BJ (cell line): ENCODE data around the gene KCNN4. TPM values are rescaled to one million over a fixed set of nuclear protein-coding genes. Genes with fewer than 3 reads are reported as not detected.

Experiments used
- CTCF ChIA-PET: fragments of 350-600 bp; formaldehyde crosslinking; extraction: SDS; loops from one replicate; lab custom pipeline; 2021; ENCODE audit warnings: antibody characterized with exemption, inconsistent platforms; lab: Yijun Ruan, JAX
- POLR2A ChIA-PET: fragments of 300-600 bp; sonication (Branson Sonifier 250); formaldehyde crosslinking; extraction: SDS; loops from one replicate; lab custom pipeline; 2021; ENCODE audit warnings: antibody characterized with exemption; lab: Charles Lee
- DNase-seq: peaks from one replicate; pipeline ENCODE4 v3.0.0-alpha.2; 2011; ENCODE audit warnings: low read depth
- H3K27me3 ChIP-seq: 2 replicates; pipeline ENCODE4 v1.6.0; 2011; ENCODE audit warnings: low read length; ENCODE audit not compliant: control insufficient read depth, insufficient read depth
- H3K36me3 ChIP-seq: 2 replicates; pipeline ENCODE4 v1.5.1; 2011; ENCODE audit warnings: low read length; ENCODE audit not compliant: control insufficient read depth, insufficient read depth
- H3K4me3 ChIP-seq: 2 replicates; pipeline ENCODE4 v1.5.1; 2011; ENCODE audit warnings: low read depth, mild to moderate bottlenecking, control low read depth, low read length
- polyA plus RNA-seq: library from polyadenylated mRNA; depleted of rRNA; stranded (reverse); fragments of >200 nt; gene quantifications from 2 replicates; pipeline ENCODE4 v1.2.3, GENCODE V29; 2011
- TF ChIP-seq, protein P1 (sequence below): IDR thresholded peaks from 2 replicates; pipeline ENCODE4 v1.5.1; 2011; ENCODE audit warnings: low read depth, mild to moderate bottlenecking, control low read depth, inconsistent platforms, low read length, moderate library complexity; ENCODE audit not compliant: insufficient read depth

Gene KCNN4
- polyA plus RNA-seq, 1 experiment: 0.38 TPM

DNA sequence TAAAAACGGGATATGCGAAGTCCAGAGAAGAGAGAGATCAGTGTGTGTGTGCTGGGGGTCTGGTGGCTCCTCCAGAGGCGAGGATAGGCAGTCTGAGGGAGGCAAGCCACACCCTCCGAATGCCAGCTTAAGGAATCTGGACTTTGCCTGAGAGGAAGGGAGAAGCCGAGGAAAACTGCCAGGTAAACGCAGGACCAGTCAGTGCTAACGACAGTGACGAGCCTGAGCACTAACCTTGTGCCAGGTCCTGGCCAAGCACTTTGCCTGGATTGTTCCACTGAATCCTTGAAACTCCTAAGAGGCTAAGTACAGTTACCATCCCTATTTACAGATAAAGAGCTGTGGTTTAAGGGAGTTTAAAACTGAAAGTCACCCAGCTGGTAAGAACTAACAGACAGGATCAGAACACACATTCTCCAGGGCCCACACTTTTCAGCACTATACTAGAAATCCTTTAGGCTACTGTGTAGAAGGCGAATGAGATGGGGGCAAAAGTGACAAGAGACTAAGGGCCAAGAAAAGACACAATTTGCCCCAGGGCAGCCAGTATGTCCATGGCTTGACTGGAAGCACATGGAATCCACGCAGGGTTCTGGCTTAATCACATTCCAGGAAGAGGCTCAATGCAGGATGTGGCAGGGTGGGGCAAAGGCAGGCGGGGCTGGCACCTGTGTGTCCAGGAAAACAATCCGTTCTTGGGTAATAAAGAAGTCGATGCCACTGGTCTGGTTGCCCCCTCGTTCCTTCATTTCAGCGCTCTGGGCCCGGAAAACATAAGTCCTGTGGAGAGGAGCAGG lies 41.1 kb downstream of the KCNN4 start:
- Histone ChIP-seq H3K4me3 (no peak overlapping the region), H3K27me3 (no peaks in the 10 kb centered on the region), H3K36me3 (peaks cover 34% of the 10 kb centered on the region)
- TF ChIP-seq, protein P1, sequence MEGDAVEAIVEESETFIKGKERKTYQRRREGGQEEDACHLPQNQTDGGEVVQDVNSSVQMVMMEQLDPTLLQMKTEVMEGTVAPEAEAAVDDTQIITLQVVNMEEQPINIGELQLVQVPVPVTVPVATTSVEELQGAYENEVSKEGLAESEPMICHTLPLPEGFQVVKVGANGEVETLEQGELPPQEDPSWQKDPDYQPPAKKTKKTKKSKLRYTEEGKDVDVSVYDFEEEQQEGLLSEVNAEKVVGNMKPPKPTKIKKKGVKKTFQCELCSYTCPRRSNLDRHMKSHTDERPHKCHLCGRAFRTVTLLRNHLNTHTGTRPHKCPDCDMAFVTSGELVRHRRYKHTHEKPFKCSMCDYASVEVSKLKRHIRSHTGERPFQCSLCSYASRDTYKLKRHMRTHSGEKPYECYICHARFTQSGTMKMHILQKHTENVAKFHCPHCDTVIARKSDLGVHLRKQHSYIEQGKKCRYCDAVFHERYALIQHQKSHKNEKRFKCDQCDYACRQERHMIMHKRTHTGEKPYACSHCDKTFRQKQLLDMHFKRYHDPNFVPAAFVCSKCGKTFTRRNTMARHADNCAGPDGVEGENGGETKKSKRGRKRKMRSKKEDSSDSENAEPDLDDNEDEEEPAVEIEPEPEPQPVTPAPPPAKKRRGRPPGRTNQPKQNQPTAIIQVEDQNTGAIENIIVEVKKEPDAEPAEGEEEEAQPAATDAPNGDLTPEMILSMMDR: no peak
- ChIA-PET POLR2A (interaction anchor here (0.6 kb wide), 1 partner anchor 36 kb away, joined by 9 read pairs; no protein-coding TSS in a partner anchor), CTCF (interaction anchor here (0.6 to 6.9 kb wide), 5 partner anchors 27 to 586 kb away, joined by 3 to 71 read pairs (median 5); no protein-coding TSS in a partner anchor)
- DNase-seq: no peak

DNA sequence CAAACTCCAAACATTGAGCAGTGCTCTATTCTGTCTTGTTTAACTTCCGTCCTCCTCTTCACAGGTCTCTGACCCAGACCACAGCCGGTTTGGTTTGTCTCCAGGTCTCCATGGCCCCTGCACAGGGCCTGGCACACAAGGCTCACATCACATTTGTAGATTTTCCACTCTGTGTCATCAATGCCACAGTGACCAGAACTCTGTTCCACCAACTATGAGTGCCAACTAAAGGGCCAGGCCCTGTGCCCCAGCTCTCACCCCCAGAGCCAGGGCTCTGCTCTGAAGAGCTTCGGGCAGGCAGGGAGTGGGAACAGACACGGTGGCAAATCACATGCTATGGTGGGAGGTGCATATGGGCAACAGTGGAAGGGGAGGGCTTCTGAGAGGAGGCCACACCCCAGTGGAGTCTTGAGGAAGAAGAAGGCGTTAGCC lies 42.0 kb downstream of the KCNN4 start:
- no peak for DNase-seq
- Histone ChIP-seq H3K4me3 (no peak overlapping the region), H3K36me3 (peaks cover 33% of the 10 kb centered on the region), H3K27me3 (no peaks in the 10 kb centered on the region)
- ChIA-PET CTCF (interaction anchor here (1.3 kb wide), 1 partner anchor 36 kb away, joined by 5 read pairs; no protein-coding TSS in a partner anchor), POLR2A (no interaction called here)
- TF ChIP-seq, protein P1: no peak

DNA sequence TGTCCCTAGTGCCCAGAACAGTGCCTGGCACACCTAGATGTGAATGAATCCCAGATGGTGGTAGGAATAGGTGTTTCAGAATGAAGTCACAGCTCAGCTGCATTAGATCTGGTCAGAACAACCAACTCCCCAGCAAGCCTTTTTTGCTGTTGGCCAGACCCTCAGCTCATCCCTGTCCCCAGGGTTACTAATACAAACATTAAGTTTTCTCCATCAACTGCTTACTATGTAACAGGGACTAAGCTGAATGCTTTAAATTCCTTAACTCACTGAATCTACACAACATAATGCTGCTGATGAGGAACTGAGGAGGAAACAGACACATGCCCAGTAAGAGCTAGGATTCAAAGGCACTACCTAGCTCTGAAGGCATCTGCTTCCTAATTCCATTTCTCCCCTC lies 44.8 kb downstream of the KCNN4 start:
- H3K4me3 ChIP-seq: no peak overlapping the region
- ChIA-PET CTCF (interaction anchor here (0.8 to 2.5 kb wide), 6 partner anchors 9 to 66 kb away, joined by 3 to 13 read pairs (median 5); partner anchors contain the start of gene PLAUR), POLR2A (no interaction called here)
- TF ChIP-seq, protein P1: no peak
- DNase-seq: no peak
- no peaks in the 10 kb centered on the region for H3K27me3 ChIP-seq
- H3K36me3 ChIP-seq: peaks cover 36% of the 10 kb centered on the region

DNA sequence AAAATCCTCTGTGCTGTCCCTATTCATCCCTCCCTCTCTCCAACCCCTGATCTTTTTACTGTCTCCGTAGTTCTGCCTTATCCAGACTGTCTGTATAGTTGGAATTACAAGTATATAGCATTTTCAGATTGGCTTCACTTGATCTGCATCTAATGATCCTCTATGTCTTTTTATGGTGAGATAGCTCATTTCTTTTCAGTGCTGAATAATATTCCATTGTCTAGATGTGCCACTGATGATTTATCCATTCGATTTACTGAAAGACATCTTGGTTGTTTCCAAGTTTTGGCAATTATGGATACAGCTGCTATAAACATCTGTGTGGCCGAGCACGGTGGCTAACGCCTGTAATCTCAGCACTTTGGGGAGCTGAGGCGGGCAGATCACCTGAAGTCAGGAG lies 45.8 kb downstream of the KCNN4 start:
- ChIA-PET POLR2A (no interaction called here), CTCF (interaction anchor here (0.9 to 2.5 kb wide), 3 partner anchors 10 to 50 kb away, joined by 3 to 13 read pairs (median 3); no protein-coding TSS in a partner anchor)
- H3K36me3 ChIP-seq: peaks cover 31% of the 10 kb centered on the region
- no peaks in the 10 kb centered on the region for H3K27me3 ChIP-seq
- TF ChIP-seq, protein P1: no peak
- no peak for DNase-seq
- H3K4me3 ChIP-seq: no peak overlapping the region

DNA sequence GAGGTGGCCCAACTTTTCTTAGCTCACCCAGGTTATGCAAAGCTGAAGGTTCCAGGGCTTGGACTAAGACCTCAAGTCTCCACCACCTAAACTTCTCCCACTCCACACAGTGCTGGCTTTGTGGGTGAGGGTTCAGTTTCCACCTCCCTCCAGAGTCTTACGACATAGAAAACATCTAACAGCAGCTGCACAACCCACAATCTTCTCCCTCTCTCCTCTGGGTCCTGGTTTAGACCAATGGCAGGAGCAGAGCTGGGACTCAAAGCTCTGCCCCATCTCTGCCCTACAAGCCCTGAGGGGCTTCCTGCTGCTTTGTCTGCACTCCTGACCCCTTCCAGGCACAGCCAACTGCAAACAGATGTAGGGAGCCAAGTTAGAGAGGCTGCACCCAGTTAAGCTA lies 48.9 kb downstream of the KCNN4 start:
- H3K4me3 ChIP-seq: no peak overlapping the region
- no peak for DNase-seq
- no peaks in the 10 kb centered on the region for H3K27me3 ChIP-seq
- TF ChIP-seq, protein P1: no peak
- ChIA-PET POLR2A (no interaction called here), CTCF (interaction anchor here (0.7 to 3.1 kb wide), 3 partner anchors 14 to 34 kb away, joined by 3 to 18 read pairs (median 3); no protein-coding TSS in a partner anchor)
- peaks cover 27% of the 10 kb centered on the region for H3K36me3 ChIP-seq
